Measurements from ENCODE around the gene MPHOSPH8. TPM values are rescaled to one million over a fixed set of nuclear protein-coding genes. Genes with fewer than 3 reads are reported as not detected.

The MPHOSPH8 gene
- total RNA-seq, 6 experiments from 2014 or later = 19.2 to 23.7 (median 20.7) TPM

GRCh38 chr13:19601749-19602725 lies 31.4 kb upstream of the MPHOSPH8 start:
- Mint-ChIP-seq H3K9me3 (no peaks in the 10 kb centered on the region), H3K4me1 (ENCODE audit: low read depth) (peaks cover 46% of the 10 kb centered on the region), H3K27ac (peak overlapping the region; percentile 46), H3K36me3 (ENCODE audit: low read depth) (peaks cover 5% of the 10 kb centered on the region; the same call in 1 of the 2 replicates), H3K27me3 (ENCODE audit: insufficient read depth) (no peaks in the 10 kb centered on the region), H3K4me3 (peak overlapping the region; percentile 84)
- DNase-seq = no peak
- TF ChIP-seq CTCF (IDR thresholded peaks at IDR 0.05) = peak; percentile 58

- Mint-ChIP-seq H3K27ac (no peak overlapping the region), H3K4me1 (ENCODE audit: low read depth) (peaks cover 41% of the 10 kb centered on the region), H3K4me3 (no peak overlapping the region), H3K36me3 (ENCODE audit: low read depth) (peaks cover 5% of the 10 kb centered on the region; the same call in 1 of the 2 replicates), H3K9me3 (no peaks in the 10 kb centered on the region), H3K27me3 (ENCODE audit: insufficient read depth) (no peaks in the 10 kb centered on the region)
- no peak for TF ChIP-seq CTCF (IDR thresholded peaks at IDR 0.05)
- DNase-seq = no peak
These were observed 29.2 kb upstream of the MPHOSPH8 start for GRCh38 chr13:19604306-19604705.

GRCh38 chr13:19605161-19605955 lies 28.1 kb upstream of the MPHOSPH8 start:
- Mint-ChIP-seq H3K9me3 (no peaks in the 10 kb centered on the region), H3K27ac (peak overlapping the region; percentile 39; the same call in 1 of the 2 replicates), H3K4me3 (no peak overlapping the region; the same call in 1 of the 2 replicates), H3K27me3 (ENCODE audit: insufficient read depth) (no peaks in the 10 kb centered on the region), H3K36me3 (ENCODE audit: low read depth) (peaks cover 5% of the 10 kb centered on the region; the same call in 1 of the 2 replicates), H3K4me1 (ENCODE audit: low read depth) (peaks cover 41% of the 10 kb centered on the region)
- TF ChIP-seq CTCF (IDR thresholded peaks at IDR 0.05) = no peak
- DNase-seq = no peak

- no peaks in the 10 kb centered on the region for H3K27me3 Mint-ChIP-seq (ENCODE audit: insufficient read depth)
- no peaks in the 10 kb centered on the region for H3K9me3 Mint-ChIP-seq
- peak; percentile 46 for DNase-seq
- no peak overlapping the region for H3K27ac Mint-ChIP-seq
- peaks cover 41% of the 10 kb centered on the region for H3K4me1 Mint-ChIP-seq (ENCODE audit: low read depth)
- peaks cover 5% of the 10 kb centered on the region; the same call in 1 of the 2 replicates for H3K36me3 Mint-ChIP-seq (ENCODE audit: low read depth)
- no peak overlapping the region for H3K4me3 Mint-ChIP-seq
- TF ChIP-seq CTCF (IDR thresholded peaks at IDR 0.05) = no peak
These were observed 27.3 kb upstream of the MPHOSPH8 start for GRCh38 chr13:19606152-19606551.

- Mint-ChIP-seq H3K27ac (no peak overlapping the region), H3K36me3 (ENCODE audit: low read depth) (peaks cover 5% of the 10 kb centered on the region; the same call in 1 of the 2 replicates), H3K4me3 (no peak overlapping the region; the same call in 1 of the 2 replicates), H3K9me3 (no peaks in the 10 kb centered on the region), H3K4me1 (ENCODE audit: low read depth) (peaks cover 41% of the 10 kb centered on the region), H3K27me3 (ENCODE audit: insufficient read depth) (no peaks in the 10 kb centered on the region)
- no peak for DNase-seq
- TF ChIP-seq CTCF (IDR thresholded peaks at IDR 0.05) = no peak
These were observed 26.7 kb upstream of the MPHOSPH8 start for GRCh38 chr13:19606737-19607136.

All from HFFc6 (cell line).